ENCODE data around the gene CDC73.

DNA sequence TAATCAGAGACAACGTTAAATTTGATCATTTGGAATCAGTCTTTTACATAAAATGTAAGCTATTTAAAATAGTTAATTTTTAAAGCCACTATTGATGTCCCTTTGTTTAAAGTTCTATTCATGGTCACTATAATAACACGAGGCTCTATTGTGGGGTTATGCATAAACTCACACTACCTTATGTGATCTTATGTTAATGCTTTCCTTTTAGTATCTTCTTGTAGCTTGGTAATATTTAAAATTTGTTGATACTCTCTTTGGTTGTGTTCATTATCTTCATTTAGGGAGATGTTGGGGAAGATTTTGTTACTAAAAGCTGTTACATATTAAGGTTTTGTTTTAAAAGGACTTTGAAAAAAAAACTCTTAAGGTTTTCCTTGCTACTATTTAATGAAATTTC, 63.4 kb downstream of the CDC73 start:
- TF ChIP-seq, protein P1, sequence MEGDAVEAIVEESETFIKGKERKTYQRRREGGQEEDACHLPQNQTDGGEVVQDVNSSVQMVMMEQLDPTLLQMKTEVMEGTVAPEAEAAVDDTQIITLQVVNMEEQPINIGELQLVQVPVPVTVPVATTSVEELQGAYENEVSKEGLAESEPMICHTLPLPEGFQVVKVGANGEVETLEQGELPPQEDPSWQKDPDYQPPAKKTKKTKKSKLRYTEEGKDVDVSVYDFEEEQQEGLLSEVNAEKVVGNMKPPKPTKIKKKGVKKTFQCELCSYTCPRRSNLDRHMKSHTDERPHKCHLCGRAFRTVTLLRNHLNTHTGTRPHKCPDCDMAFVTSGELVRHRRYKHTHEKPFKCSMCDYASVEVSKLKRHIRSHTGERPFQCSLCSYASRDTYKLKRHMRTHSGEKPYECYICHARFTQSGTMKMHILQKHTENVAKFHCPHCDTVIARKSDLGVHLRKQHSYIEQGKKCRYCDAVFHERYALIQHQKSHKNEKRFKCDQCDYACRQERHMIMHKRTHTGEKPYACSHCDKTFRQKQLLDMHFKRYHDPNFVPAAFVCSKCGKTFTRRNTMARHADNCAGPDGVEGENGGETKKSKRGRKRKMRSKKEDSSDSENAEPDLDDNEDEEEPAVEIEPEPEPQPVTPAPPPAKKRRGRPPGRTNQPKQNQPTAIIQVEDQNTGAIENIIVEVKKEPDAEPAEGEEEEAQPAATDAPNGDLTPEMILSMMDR (optimal IDR thresholded peaks at IDR 0.05 in 1 of 3, IDR thresholded peaks at IDR 0.05 in 1 of 3, conservative IDR thresholded peaks at IDR 0.05 in 1 of 3; ENCODE audit: extremely low read depth in 1 of 3, insufficient read depth in 2 of 3, low read length in 3 of 3), result no peak
- TF ChIP-seq EZH2 (IDR thresholded peaks at IDR 0.05; ENCODE audit: low read length), result no peak

Measured in keratinocyte (primary cell).